ENCODE results near the gene PAH. TPM values are rescaled to one million over a fixed set of nuclear protein-coding genes. Genes with fewer than 3 reads are reported as not detected.

Gene PAH
- total RNA-seq, 4 donors from 2014 or later: not detected

DNA sequence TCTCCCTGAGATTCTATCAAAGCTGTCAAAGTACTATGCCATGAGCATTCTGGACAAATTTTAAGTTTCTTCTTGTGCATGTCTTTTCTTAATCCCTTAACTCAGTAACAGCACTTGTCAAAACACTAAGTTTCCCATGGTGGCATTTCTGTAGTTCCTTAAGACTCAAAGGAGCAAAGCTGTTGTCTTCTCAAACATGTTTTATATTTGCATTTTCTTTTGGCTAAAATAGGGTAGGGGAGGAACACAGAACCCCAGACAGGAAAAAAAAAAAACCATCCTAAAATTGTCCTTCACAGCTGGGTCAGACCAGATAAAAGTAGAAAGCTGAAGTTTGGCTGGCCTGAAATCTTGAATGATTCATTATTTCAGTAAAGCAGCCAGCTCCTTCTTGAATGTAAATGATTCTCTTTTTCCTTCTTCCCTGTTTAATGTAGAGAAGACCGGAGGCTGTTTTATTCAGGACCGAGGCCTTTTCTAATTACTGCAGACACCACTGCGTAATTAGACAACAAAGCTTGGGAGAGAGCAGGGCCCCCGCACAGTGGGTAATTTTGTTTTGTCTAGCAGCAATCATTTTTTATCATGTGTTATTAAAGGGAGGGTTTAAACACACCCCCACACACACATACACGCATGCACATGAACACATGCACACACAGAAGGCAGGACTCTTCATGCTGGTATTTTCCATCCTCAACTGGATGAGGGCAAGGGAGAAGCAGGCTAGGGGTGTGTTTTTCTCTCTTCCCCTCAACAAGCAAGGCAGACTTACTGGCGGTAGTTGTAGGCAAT is 51.0 kb downstream of the PAH start:
- no peaks in the 10 kb centered on the region for H3K36me3 ChIP-seq
- TF ChIP-seq POLR2AphosphoS5 (IDR thresholded peaks at IDR 0.05) (no peak), EP300 (IDR thresholded peaks at IDR 0.05; ENCODE audit: low read depth) (no peak), POLR2A (IDR thresholded peaks at IDR 0.05) (no peak)
- TF ChIP-seq, protein P1, sequence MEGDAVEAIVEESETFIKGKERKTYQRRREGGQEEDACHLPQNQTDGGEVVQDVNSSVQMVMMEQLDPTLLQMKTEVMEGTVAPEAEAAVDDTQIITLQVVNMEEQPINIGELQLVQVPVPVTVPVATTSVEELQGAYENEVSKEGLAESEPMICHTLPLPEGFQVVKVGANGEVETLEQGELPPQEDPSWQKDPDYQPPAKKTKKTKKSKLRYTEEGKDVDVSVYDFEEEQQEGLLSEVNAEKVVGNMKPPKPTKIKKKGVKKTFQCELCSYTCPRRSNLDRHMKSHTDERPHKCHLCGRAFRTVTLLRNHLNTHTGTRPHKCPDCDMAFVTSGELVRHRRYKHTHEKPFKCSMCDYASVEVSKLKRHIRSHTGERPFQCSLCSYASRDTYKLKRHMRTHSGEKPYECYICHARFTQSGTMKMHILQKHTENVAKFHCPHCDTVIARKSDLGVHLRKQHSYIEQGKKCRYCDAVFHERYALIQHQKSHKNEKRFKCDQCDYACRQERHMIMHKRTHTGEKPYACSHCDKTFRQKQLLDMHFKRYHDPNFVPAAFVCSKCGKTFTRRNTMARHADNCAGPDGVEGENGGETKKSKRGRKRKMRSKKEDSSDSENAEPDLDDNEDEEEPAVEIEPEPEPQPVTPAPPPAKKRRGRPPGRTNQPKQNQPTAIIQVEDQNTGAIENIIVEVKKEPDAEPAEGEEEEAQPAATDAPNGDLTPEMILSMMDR (IDR thresholded peaks at IDR 0.05): no peak
- H3K27me3 ChIP-seq: no peaks in the 10 kb centered on the region
- no peaks in the 10 kb centered on the region for H3K4me1 ChIP-seq
- in situ Hi-C loops (cut with MboI; ENCODE audit: low pct_ligation_motif_present in 1 of 4, low pct_unique_long_range_greater_than_20kb in 1 of 4, low sequenced_read_pairs in 3 of 4): no loop called here
- 78 to 83% methylated on average over 5 to 6 of the region's 6 CpGs for WGBS, 2 donors (ENCODE audit: low coverage in 1 of 2)
- intact Hi-C loops (cut with DNase I; ENCODE audit: low total_unique reads): no loop called here
- no peaks in the 10 kb centered on the region for H3K9me3 ChIP-seq
- no peak overlapping the region for H3K4me3 ChIP-seq
- H3K27ac ChIP-seq: no peak overlapping the region
- DNase-seq: no peak

DNA sequence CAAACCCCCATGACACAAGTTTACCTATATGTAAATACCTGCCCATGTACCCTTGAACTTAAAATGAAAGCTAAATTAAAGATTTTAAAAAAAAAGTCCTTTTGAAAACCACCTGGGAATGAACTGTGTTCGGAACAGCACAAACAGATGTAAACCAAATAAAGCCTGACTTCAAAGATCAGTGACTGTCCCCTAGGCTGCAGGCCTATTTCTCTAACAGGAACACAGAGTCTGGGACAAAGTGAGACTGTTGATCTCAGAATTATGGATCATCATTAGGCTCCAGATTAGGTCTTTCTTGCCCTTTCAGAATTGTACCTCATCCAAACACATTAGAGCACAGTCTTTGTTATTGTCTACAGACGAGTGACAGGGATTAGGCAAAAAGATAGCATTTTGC is 54.6 kb downstream of the PAH start:
- Histone ChIP-seq H3K36me3 (no peaks in the 10 kb centered on the region), H3K9me3 (no peaks in the 10 kb centered on the region), H3K4me3 (no peak overlapping the region), H3K27me3 (no peaks in the 10 kb centered on the region), H3K4me1 (no peaks in the 10 kb centered on the region), H3K27ac (no peak overlapping the region)
- in situ Hi-C loops (cut with MboI; ENCODE audit: low pct_ligation_motif_present in 1 of 4, low pct_unique_long_range_greater_than_20kb in 1 of 4, low sequenced_read_pairs in 3 of 4): no loop called here
- no peak for TF ChIP-seq EP300 (IDR thresholded peaks at IDR 0.05; ENCODE audit: low read depth)
- TF ChIP-seq, protein P1 (IDR thresholded peaks at IDR 0.05): no peak
- TF ChIP-seq POLR2A (IDR thresholded peaks at IDR 0.05): no peak
- TF ChIP-seq POLR2AphosphoS5 (IDR thresholded peaks at IDR 0.05): no peak
- no peak for DNase-seq
- intact Hi-C loops (cut with DNase I; ENCODE audit: low total_unique reads): no loop called here
- WGBS, 2 donors (ENCODE audit: low coverage in 1 of 2): 48 to 73% methylated on average over 2 of the region's 2 CpGs

DNA sequence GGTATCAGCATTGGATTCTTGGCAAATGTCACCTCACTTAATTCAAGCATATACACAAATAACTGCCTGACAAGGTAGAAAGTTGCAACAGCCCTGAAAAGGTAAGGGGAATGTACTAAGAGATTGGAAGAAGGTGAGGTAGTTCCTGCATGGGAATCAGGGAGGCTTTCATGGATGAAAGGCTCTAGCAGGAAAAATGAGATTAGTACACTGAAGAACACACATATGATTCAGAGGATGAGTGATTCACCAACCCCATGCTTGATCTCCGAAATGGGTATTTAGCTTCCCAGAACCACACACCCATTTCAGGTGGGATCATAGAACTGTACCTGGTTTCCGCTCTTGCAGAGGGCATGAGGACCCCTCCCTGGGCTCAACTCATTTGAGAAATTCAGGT is 65.8 kb downstream of the PAH start:
- in situ Hi-C loops (cut with MboI; ENCODE audit: low pct_ligation_motif_present in 1 of 4, low pct_unique_long_range_greater_than_20kb in 1 of 4, low sequenced_read_pairs in 3 of 4): no loop called here
- WGBS, 2 donors (ENCODE audit: low coverage in 1 of 2): 89% methylated on average over 2 of the region's 2 CpGs; no CpG with 5 or more reads in 1 of the 2 donors
- Histone ChIP-seq H3K9me3 (no peaks in the 10 kb centered on the region), H3K36me3 (no peaks in the 10 kb centered on the region), H3K27me3 (no peaks in the 10 kb centered on the region), H3K27ac (no peak overlapping the region), H3K4me1 (no peaks in the 10 kb centered on the region), H3K4me3 (no peak overlapping the region)
- no peak for DNase-seq
- intact Hi-C loops (cut with DNase I; ENCODE audit: low total_unique reads): no loop called here
- TF ChIP-seq POLR2A (IDR thresholded peaks at IDR 0.05) (no peak), EP300 (IDR thresholded peaks at IDR 0.05; ENCODE audit: low read depth) (no peak), POLR2AphosphoS5 (IDR thresholded peaks at IDR 0.05) (no peak)
- TF ChIP-seq, protein P1 (IDR thresholded peaks at IDR 0.05): no peak

DNA sequence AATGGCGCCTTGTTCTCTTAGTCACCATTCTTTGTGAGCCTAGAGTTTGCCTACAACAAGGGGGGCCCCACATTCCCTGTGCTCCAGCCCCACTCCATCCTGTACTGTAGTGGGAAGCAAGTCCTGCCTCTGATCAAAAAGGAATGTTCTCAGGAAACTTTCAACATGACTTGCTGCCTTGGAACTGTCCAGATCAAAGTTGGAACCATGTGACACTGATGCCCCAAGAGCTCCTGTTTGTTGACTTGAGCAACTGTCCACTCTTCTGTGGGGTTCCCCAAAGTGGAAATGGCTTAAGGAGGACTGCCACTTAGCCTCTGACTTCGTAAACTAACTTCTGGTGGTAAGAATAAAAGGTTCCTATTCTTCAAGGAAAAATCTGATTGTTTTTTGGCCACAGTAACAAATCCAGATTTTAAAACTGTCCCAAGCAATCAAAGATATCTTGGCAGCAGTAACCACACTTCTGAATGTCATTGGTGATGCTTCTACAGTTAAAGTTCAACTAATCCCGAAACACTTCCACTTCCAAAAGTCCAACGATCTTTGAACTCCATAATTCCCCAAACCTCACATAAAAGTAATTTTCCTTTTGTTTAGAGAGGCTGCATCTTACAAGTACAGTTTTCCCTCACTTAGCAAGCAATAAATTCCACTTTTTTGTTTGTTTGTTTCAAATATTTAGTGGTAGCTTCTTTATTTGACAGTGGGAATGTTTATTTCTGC is 67.2 kb downstream of the PAH start:
- Histone ChIP-seq H3K27me3 (no peaks in the 10 kb centered on the region), H3K36me3 (no peaks in the 10 kb centered on the region), H3K4me1 (no peaks in the 10 kb centered on the region), H3K27ac (no peak overlapping the region), H3K9me3 (no peaks in the 10 kb centered on the region), H3K4me3 (no peak overlapping the region)
- DNase-seq: no peak
- TF ChIP-seq POLR2A (IDR thresholded peaks at IDR 0.05): no peak
- no peak for TF ChIP-seq POLR2AphosphoS5 (IDR thresholded peaks at IDR 0.05)
- TF ChIP-seq, protein P1 (IDR thresholded peaks at IDR 0.05): no peak
- no peak for TF ChIP-seq EP300 (IDR thresholded peaks at IDR 0.05; ENCODE audit: low read depth)
- 52 to 54% methylated on average over 3 to 4 of the region's 4 CpGs for WGBS, 2 donors (ENCODE audit: low coverage in 1 of 2)
- intact Hi-C loops (cut with DNase I; ENCODE audit: low total_unique reads) (no loop called here), in situ Hi-C loops (cut with MboI; ENCODE audit: low pct_ligation_motif_present in 1 of 4, low pct_unique_long_range_greater_than_20kb in 1 of 4, low sequenced_read_pairs in 3 of 4) (no loop called here)

Data from transverse colon (tissue), 4 donors.